ENCODE data around the gene STAG3. TPM values are rescaled to one million over a fixed set of nuclear protein-coding genes. Genes with fewer than 3 reads are reported as not detected.

STAG3 gene
- total and polyA plus RNA-seq, 2 experiments from 2014 or later: 4.6 to 4.7 TPM

DNA sequence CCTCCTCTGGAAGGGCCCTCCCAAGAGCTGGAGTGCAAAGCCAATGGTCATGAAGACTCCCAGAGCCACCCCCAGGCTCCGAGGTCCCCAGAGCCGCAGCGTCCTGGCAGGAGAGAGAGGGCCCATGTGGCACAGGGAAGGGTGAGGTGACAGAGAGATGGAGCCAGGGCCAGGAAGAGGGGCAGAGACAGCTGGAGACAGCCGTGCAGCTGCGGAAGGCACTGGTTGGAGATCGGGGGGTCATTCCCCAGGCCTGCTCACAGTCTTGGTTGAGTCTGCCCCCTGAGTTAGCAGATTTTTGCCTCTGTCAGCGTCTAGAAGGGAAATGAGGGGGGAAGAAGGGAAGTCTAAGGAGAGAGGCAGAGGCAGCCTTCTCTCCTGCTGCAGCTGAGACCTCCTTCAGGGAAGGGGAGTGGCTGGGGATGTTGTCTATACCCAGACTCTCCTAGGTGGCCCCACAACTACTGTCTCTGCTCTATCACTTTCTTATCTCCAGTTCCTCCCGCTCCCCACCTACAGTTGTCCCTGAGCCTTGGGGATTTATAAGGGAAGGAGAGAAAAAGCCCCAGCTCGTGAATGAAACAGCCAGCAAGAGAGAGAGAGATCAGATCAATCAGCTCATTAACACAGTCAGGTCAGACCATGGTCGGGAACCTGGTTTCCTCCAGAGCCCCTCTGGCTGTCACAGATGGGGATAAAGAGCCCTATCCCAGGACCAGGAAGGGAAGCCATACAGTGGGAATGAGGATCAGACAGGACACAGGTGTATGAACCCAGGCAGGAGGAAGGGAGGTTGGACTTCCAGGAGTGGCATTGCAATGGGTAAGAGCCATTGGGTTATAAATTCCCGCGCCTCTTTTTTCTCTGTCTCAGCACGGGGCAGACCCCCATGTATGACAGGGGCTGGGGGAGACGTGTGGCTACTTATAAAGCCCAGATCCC lies 10.5 kb upstream of the STAG3 start (continued):
- TF ChIP-seq, protein P1, sequence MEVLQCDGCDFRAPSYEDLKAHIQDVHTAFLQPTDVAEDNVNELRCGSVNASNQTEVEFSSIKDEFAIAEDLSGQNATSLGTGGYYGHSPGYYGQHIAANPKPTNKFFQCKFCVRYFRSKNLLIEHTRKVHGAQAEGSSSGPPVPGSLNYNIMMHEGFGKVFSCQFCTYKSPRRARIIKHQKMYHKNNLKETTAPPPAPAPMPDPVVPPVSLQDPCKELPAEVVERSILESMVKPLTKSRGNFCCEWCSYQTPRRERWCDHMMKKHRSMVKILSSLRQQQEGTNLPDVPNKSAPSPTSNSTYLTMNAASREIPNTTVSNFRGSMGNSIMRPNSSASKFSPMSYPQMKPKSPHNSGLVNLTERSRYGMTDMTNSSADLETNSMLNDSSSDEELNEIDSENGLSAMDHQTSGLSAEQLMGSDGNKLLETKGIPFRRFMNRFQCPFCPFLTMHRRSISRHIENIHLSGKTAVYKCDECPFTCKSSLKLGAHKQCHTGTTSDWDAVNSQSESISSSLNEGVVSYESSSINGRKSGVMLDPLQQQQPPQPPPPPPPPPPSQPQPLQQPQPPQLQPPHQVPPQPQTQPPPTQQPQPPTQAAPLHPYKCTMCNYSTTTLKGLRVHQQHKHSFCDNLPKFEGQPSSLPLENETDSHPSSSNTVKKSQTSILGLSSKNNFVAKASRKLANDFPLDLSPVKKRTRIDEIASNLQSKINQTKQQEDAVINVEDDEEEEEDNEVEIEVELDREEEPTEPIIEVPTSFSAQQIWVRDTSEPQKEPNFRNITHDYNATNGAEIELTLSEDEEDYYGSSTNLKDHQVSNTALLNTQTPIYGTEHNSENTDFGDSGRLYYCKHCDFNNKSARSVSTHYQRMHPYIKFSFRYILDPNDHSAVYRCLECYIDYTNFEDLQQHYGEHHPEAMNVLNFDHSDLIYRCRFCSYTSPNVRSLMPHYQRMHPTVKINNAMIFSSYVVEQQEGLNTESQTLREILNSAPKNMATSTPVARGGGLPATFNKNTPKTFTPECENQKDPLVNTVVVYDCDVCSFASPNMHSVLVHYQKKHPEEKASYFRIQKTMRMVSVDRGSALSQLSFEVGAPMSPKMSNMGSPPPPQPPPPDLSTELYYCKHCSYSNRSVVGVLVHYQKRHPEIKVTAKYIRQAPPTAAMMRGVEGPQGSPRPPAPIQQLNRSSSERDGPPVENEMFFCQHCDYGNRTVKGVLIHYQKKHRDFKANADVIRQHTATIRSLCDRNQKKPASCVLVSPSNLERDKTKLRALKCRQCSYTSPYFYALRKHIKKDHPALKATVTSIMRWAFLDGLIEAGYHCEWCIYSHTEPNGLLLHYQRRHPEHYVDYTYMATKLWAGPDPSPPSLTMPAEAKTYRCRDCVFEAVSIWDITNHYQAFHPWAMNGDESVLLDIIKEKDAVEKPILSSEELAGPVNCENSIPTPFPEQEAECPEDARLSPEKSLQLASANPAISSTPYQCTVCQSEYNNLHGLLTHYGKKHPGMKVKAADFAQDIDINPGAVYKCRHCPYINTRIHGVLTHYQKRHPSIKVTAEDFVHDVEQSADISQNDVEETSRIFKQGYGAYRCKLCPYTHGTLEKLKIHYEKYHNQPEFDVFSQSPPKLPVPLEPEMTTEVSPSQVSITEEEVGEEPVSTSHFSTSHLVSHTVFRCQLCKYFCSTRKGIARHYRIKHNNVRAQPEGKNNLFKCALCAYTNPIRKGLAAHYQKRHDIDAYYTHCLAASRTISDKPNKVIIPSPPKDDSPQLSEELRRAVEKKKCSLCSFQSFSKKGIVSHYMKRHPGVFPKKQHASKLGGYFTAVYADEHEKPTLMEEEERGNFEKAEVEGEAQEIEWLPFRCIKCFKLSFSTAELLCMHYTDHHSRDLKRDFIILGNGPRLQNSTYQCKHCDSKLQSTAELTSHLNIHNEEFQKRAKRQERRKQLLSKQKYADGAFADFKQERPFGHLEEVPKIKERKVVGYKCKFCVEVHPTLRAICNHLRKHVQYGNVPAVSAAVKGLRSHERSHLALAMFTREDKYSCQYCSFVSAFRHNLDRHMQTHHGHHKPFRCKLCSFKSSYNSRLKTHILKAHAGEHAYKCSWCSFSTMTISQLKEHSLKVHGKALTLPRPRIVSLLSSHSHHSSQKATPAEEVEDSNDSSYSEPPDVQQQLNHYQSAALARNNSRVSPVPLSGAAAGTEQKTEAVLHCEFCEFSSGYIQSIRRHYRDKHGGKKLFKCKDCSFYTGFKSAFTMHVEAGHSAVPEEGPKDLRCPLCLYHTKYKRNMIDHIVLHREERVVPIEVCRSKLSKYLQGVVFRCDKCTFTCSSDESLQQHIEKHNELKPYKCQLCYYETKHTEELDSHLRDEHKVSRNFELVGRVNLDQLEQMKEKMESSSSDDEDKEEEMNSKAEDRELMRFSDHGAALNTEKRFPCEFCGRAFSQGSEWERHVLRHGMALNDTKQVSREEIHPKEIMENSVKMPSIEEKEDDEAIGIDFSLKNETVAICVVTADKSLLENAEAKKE (CRISPR knock-in tag; IDR thresholded peaks at IDR 0.05): no peak
- TF ChIP-seq POLR2AphosphoS5 (IDR thresholded peaks at IDR 0.05; ENCODE audit: low read depth): no peak
- no peak for TF ChIP-seq EZH2 (IDR thresholded peaks at IDR 0.05; ENCODE audit: low read depth, unreplicated experiment)
- TF ChIP-seq, protein P2, sequence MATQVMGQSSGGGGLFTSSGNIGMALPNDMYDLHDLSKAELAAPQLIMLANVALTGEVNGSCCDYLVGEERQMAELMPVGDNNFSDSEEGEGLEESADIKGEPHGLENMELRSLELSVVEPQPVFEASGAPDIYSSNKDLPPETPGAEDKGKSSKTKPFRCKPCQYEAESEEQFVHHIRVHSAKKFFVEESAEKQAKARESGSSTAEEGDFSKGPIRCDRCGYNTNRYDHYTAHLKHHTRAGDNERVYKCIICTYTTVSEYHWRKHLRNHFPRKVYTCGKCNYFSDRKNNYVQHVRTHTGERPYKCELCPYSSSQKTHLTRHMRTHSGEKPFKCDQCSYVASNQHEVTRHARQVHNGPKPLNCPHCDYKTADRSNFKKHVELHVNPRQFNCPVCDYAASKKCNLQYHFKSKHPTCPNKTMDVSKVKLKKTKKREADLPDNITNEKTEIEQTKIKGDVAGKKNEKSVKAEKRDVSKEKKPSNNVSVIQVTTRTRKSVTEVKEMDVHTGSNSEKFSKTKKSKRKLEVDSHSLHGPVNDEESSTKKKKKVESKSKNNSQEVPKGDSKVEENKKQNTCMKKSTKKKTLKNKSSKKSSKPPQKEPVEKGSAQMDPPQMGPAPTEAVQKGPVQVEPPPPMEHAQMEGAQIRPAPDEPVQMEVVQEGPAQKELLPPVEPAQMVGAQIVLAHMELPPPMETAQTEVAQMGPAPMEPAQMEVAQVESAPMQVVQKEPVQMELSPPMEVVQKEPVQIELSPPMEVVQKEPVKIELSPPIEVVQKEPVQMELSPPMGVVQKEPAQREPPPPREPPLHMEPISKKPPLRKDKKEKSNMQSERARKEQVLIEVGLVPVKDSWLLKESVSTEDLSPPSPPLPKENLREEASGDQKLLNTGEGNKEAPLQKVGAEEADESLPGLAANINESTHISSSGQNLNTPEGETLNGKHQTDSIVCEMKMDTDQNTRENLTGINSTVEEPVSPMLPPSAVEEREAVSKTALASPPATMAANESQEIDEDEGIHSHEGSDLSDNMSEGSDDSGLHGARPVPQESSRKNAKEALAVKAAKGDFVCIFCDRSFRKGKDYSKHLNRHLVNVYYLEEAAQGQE (IDR thresholded peaks at IDR 0.05; ENCODE audit: unreplicated experiment): no peak
- TF ChIP-seq CREB1 (CRISPR knock-in tag; IDR thresholded peaks at IDR 0.05; ENCODE audit: low read depth): no peak
- no peak for TF ChIP-seq JUNB (IDR thresholded peaks at IDR 0.05; ENCODE audit: unreplicated experiment)
- no peak for TF ChIP-seq STAT1 (IDR thresholded peaks at IDR 0.05; ENCODE audit: unreplicated experiment)
- TF ChIP-seq EZH2phosphoT487 (IDR thresholded peaks at IDR 0.05; ENCODE audit: unreplicated experiment): no peak

Measured in GM23338 (cell line).